Endothelial cell of umbilical vein (primary cell): ENCODE results near the gene TXK.

ENCODE experiments used
- EZH2 ChIP-seq: IDR thresholded peaks from 2 replicates; pipeline ENCODE4 v1.6.1; 2012; ENCODE audit warnings: borderline replicate concordance, low read depth, mild to moderate bottlenecking, moderate library complexity, low read length, inconsistent platforms; ENCODE audit not compliant: severe bottlenecking
- POLR2A ChIP-seq: IDR thresholded peaks from 2 replicates; pipeline ENCODE4 v1.6.1; 2012; ENCODE audit warnings: low read depth, mild to moderate bottlenecking, control low read depth, low read length
- POLR2AphosphoS5 ChIP-seq: IDR thresholded peaks from 2 replicates; pipeline ENCODE4 v1.6.1; 2012; ENCODE audit warnings: low read depth, mild to moderate bottlenecking, control low read depth, low read length, moderate library complexity; ENCODE audit not compliant: insufficient read depth
- TF ChIP-seq, protein P1 (sequence below), 2 donors: IDR thresholded peaks; 1 replicate in 1 of 2; 2 replicates in 1 of 2; pipeline ENCODE4 v1.5.1; 2011; ENCODE audit warnings: low read length in 2 of 2, mild to moderate bottlenecking in 2 of 2, moderate library complexity in 2 of 2, control low read depth in 1 of 2, inconsistent platforms in 1 of 2, low read depth in 1 of 2; ENCODE audit not compliant: insufficient read depth in 1 of 2; ENCODE audit errors: extremely low read depth in 1 of 2

DNA sequence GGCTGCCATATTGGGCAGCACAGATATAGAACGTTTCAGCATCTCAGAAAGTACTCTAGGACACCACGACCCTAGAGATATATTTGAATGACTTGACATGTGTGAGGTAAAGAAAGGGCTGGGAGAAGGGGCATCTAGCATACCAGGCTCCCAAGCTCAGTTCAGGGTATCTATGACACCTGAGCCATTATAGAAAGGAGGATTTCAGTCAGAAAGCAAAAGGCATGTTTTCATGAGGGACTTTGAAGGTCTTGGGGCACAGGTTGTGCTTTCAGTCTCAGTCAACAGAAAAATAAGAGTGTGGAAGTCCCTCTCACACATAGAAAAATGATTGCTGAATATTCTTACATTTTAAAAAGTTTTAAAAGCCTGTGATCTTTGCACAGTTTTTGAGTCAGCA is 65.9 kb downstream of the TXK start:
- TF ChIP-seq POLR2A, result no peak
- TF ChIP-seq POLR2AphosphoS5, result no peak
- no peak for TF ChIP-seq EZH2
- TF ChIP-seq, protein P1, sequence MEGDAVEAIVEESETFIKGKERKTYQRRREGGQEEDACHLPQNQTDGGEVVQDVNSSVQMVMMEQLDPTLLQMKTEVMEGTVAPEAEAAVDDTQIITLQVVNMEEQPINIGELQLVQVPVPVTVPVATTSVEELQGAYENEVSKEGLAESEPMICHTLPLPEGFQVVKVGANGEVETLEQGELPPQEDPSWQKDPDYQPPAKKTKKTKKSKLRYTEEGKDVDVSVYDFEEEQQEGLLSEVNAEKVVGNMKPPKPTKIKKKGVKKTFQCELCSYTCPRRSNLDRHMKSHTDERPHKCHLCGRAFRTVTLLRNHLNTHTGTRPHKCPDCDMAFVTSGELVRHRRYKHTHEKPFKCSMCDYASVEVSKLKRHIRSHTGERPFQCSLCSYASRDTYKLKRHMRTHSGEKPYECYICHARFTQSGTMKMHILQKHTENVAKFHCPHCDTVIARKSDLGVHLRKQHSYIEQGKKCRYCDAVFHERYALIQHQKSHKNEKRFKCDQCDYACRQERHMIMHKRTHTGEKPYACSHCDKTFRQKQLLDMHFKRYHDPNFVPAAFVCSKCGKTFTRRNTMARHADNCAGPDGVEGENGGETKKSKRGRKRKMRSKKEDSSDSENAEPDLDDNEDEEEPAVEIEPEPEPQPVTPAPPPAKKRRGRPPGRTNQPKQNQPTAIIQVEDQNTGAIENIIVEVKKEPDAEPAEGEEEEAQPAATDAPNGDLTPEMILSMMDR (IDR thresholded peaks at IDR 0.05; ENCODE audit: extremely low read depth in 1 of 2, insufficient read depth in 1 of 2, low read depth in 1 of 2, low read length in 2 of 2), result no peak
